H9 (cell line): Measurements from ENCODE around the gene TLE4. TPM values are rescaled to one million over a fixed set of nuclear protein-coding genes. Genes with fewer than 3 reads are reported as not detected.

Source experiments
- DNase-seq: peaks from one replicate; pipeline ENCODE4 v3.0.0-alpha.2; 2017
- H2AFZ ChIP-seq: one replicate; pipeline ENCODE4 v1.6.1; 2013; ENCODE audit warnings: mild to moderate bottlenecking, low read length, control low read depth, moderate library complexity
- H2AK5ac ChIP-seq: 2 replicates; pipeline ENCODE4 v1.6.1; 2013; ENCODE audit warnings: low read length, control low read depth, mixed read lengths; ENCODE audit not compliant: insufficient read length
- H2BK120ac ChIP-seq: one replicate; pipeline ENCODE4 v1.6.1; 2013; ENCODE audit warnings: low read depth, mild to moderate bottlenecking, low read length, control low read depth, inconsistent platforms; ENCODE audit not compliant: poor library complexity, severe bottlenecking
- H2BK12ac ChIP-seq: 2 replicates; pipeline ENCODE4 v1.6.1; 2013; ENCODE audit warnings: low read length, control low read depth, mixed read lengths, low read depth; ENCODE audit not compliant: insufficient read length
- H2BK15ac ChIP-seq: 2 replicates; pipeline ENCODE4 v1.6.1; 2013; ENCODE audit warnings: low read depth, low read length, control low read depth
- H2BK20ac ChIP-seq: one replicate; pipeline ENCODE4 v1.6.1; 2013; ENCODE audit warnings: low read depth, mild to moderate bottlenecking, low read length, control low read depth, inconsistent platforms; ENCODE audit not compliant: poor library complexity, severe bottlenecking
- H2BK5ac ChIP-seq: 2 replicates; pipeline ENCODE4 v1.6.1; 2013; ENCODE audit warnings: low read length, control low read depth, mixed read lengths; ENCODE audit not compliant: insufficient read length
- H3K14ac ChIP-seq: 2 replicates; pipeline ENCODE4 v1.6.1; 2013; ENCODE audit warnings: low read length, control low read depth; ENCODE audit not compliant: insufficient read depth
- H3K18ac ChIP-seq: 2 replicates; pipeline ENCODE4 v1.6.1; 2013; ENCODE audit warnings: low read depth, mild to moderate bottlenecking, mixed read lengths, low read length, control low read depth; ENCODE audit not compliant: insufficient read length
- H3K23ac ChIP-seq: 2 replicates; pipeline ENCODE4 v1.6.1; 2013; ENCODE audit warnings: low read length, control low read depth, mixed read lengths, low read depth; ENCODE audit not compliant: insufficient read length
- H3K23me2 ChIP-seq: 2 replicates; pipeline ENCODE4 v1.6.1; 2013; ENCODE audit warnings: low read depth, mild to moderate bottlenecking, mixed read lengths, low read length, control low read depth; ENCODE audit not compliant: insufficient read length, poor library complexity, severe bottlenecking
- H3K27ac ChIP-seq: 2 replicates; pipeline ENCODE4 v1.5.1; 2013; ENCODE audit warnings: low read length, control low read depth, mixed read lengths, low read depth; ENCODE audit not compliant: insufficient read length
- H3K27me3 ChIP-seq: 2 replicates; pipeline ENCODE4 v1.6.1; 2013; ENCODE audit warnings: low read length, control low read depth, inconsistent platforms; ENCODE audit not compliant: insufficient read depth
- H3K4ac ChIP-seq: 2 replicates; pipeline ENCODE4 v1.6.1; 2013; ENCODE audit warnings: low read depth, mild to moderate bottlenecking, control low read depth, inconsistent platforms, low read length, moderate library complexity
- H3K4me1 ChIP-seq: 2 replicates; pipeline ENCODE4 v1.6.1; 2013; ENCODE audit warnings: low read length, control low read depth, inconsistent platforms; ENCODE audit not compliant: insufficient read depth
- H3K4me2 ChIP-seq: 2 replicates; pipeline ENCODE4 v1.6.1; 2013; ENCODE audit warnings: low read length, control low read depth, mixed read lengths; ENCODE audit not compliant: insufficient read length, insufficient read depth
- H3K56ac ChIP-seq: 2 replicates; pipeline ENCODE4 v1.6.1; 2013; ENCODE audit warnings: low read depth, mild to moderate bottlenecking, mixed read lengths, low read length, control low read depth; ENCODE audit not compliant: insufficient read length
- H3K79me1 ChIP-seq: 2 replicates; pipeline ENCODE4 v1.6.1; 2013; ENCODE audit warnings: low read depth, mild to moderate bottlenecking, moderate library complexity, low read length, control low read depth, inconsistent platforms; ENCODE audit not compliant: insufficient read depth, poor library complexity, severe bottlenecking
- H3K79me2 ChIP-seq: 2 replicates; pipeline ENCODE4 v1.6.1; 2013; ENCODE audit warnings: low read length, control low read depth, inconsistent platforms; ENCODE audit not compliant: insufficient read depth
- H3K9ac ChIP-seq: 2 replicates; pipeline ENCODE4 v1.6.1; 2013; ENCODE audit warnings: low read length, control low read depth, mixed read lengths; ENCODE audit not compliant: insufficient read length; ENCODE audit errors: extremely low read depth
- H3K9me3 ChIP-seq: one replicate; pipeline ENCODE4 v1.6.1; 2013; ENCODE audit warnings: low read depth, low read length, inconsistent platforms; ENCODE audit not compliant: control insufficient read depth
- H3T11ph ChIP-seq: one replicate; pipeline ENCODE4 v1.6.1; 2013; ENCODE audit warnings: mild to moderate bottlenecking, low read length, control low read depth, inconsistent platforms
- H4K20me1 ChIP-seq: one replicate; pipeline ENCODE4 v1.6.1; 2013; ENCODE audit not compliant: control insufficient read depth, insufficient read length, insufficient read depth
- H4K5ac ChIP-seq: 2 replicates; pipeline ENCODE4 v1.6.1; 2013; ENCODE audit warnings: low read depth, mild to moderate bottlenecking, mixed read lengths, low read length, control low read depth; ENCODE audit not compliant: insufficient read length
- H4K8ac ChIP-seq: replicated peaks from 2 replicates; pipeline ENCODE4 v1.6.1; 2013; ENCODE audit warnings: low read length, control low read depth, mixed read lengths, low read depth; ENCODE audit not compliant: insufficient read length
- H4K91ac ChIP-seq: 2 replicates; pipeline ENCODE4 v1.6.1; 2013; ENCODE audit warnings: low read depth, mild to moderate bottlenecking, moderate library complexity, mixed read lengths, low read length, control low read depth; ENCODE audit not compliant: insufficient read length
- H3K27ac Mint-ChIP-seq, 3 experiments: 2 replicates in 2 of 3; 3 replicates in 1 of 3; pipeline ENCODE4 v1.8.0; 2020 to 2021; ENCODE audit warnings: mixed read lengths in 3 of 3, mild to moderate bottlenecking in 1 of 3, moderate library complexity in 1 of 3
- H3K27me3 Mint-ChIP-seq: 2 replicates; pipeline ENCODE4 v1.8.0; 2021; ENCODE audit warnings: low read depth, mild to moderate bottlenecking, moderate library complexity, mixed read lengths
- H3K36me3 Mint-ChIP-seq, 3 experiments: 2 replicates in 2 of 3; 3 replicates in 1 of 3; pipeline ENCODE4 v1.8.0; 2020 to 2021; ENCODE audit warnings: low read depth in 3 of 3, mixed read lengths in 3 of 3; ENCODE audit not compliant: insufficient read depth in 1 of 3
- H3K4me1 Mint-ChIP-seq, 2 experiments: 2 replicates each; pipeline ENCODE4 v1.8.0; 2020; ENCODE audit warnings: mixed read lengths in 2 of 2
- H3K4me3 Mint-ChIP-seq, 2 experiments: 2 replicates in 1 of 2; 3 replicates in 1 of 2; pipeline ENCODE4 v1.8.0; 2020 to 2021; ENCODE audit warnings: mild to moderate bottlenecking in 2 of 2, mixed read lengths in 2 of 2, moderate library complexity in 1 of 2
- H3K9me3 Mint-ChIP-seq, 2 experiments: 2 replicates in 1 of 2; 3 replicates in 1 of 2; pipeline ENCODE4 v1.8.0; 2020; ENCODE audit warnings: mild to moderate bottlenecking in 2 of 2, mixed read lengths in 2 of 2, moderate library complexity in 1 of 2
- WGBS: extraction: QIAGEN DNeasy Blood & Tissue Kit; methylation state at CpG from one replicate; pipeline ENCODE4 v1.1.7; 2013; ENCODE audit warnings: missing lambda C conversion rate, low lambda C conversion rate, mixed read lengths; ENCODE audit not compliant: insufficient read length; ENCODE audit errors: extremely low coverage; 5-methylcytosine and 5-hydroxymethylcytosine counted together
- total RNA-seq: library from RNA; stranded (reverse); gene quantifications from 2 replicates; pipeline ENCODE4 v1.2.1, GENCODE V29; 2021
- TF ChIP-seq, protein P1 (sequence below): fragments of 200-600 bp; sonication (generic); conservative IDR thresholded peaks from 3 replicates; pipeline ENCODE4 v1.8.0; 2021; ENCODE audit warnings: antibody characterized with exemption, mild to moderate bottlenecking

The TLE4 gene
- total RNA-seq, 1 experiment from 2014 or later, result 35.1 TPM

DNA sequence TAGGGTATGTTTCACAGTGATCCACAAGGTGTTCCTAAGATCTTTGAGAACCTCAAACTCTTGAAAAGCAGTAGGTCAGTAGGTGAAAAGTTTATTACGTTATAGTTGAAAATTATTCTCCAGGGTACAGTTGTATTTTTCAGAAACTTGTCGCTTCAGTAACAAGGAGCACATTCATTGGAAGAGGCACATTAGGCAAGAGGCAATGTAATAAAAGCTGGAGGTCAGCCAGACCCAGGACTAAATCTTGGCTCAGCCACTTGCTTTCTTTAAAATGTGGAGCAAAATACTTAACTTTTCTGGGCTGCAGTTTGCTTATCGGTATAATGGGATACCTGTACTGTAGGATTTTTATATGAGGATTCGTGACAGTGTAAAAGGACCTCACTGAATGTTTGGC is 45.6 kb downstream of the TLE4 start:
- H3K36me3 Mint-ChIP-seq, result peaks cover 0 to 5% (median 0%) of the 10 kb centered on the region in 3 experiments; a peak in 3 of 7 replicates
- H3K18ac ChIP-seq, result no peak overlapping the region

More for the DNA sequence above, 45.6 kb downstream of the TLE4 start:
- Histone ChIP-seq H3K23me2 (no peaks in the 10 kb centered on the region), H3K9me3 (no peaks in the 10 kb centered on the region), H4K8ac (no peak overlapping the region), H3K4me2 (no peak overlapping the region), H3K4me1 (peaks cover 2% of the 10 kb centered on the region; the same call in 1 of the 2 replicates), H3K79me1 (peaks cover 6% of the 10 kb centered on the region), H3K4ac (no peak overlapping the region), H3K23ac (no peak overlapping the region), H2BK12ac (no peak overlapping the region), H4K20me1 (no peaks in the 10 kb centered on the region), H2BK5ac (no peak overlapping the region), H2BK120ac (no peak overlapping the region), H2BK20ac (no peak overlapping the region), H3K9ac (no peak overlapping the region), H3K79me2 (no peaks in the 10 kb centered on the region), H3T11ph (no peak overlapping the region), H3K27me3 (no peaks in the 10 kb centered on the region), H4K5ac (no peak overlapping the region), H3K27ac (no peak overlapping the region), H2BK15ac (no peak overlapping the region), H3K14ac (no peak overlapping the region), H3K56ac (no peak overlapping the region), H4K91ac (no peak overlapping the region), H2AFZ (no peak overlapping the region), H2AK5ac (no peak overlapping the region)
- no peak for DNase-seq
- Mint-ChIP-seq H3K4me1 (peaks cover 45 to 50% of the 10 kb centered on the region in 2 experiments), H3K4me3 (no peak overlapping the region), H3K27me3 (no peaks in the 10 kb centered on the region), H3K9me3 (no peaks in the 10 kb centered on the region), H3K27ac (peak overlapping the region in 2 of 3 experiments; percentile 13 to 16; a peak in 1 of 7 replicates)
- WGBS, result no CpG with 5 or more reads among the region's 4 CpGs
- TF ChIP-seq, protein P1, sequence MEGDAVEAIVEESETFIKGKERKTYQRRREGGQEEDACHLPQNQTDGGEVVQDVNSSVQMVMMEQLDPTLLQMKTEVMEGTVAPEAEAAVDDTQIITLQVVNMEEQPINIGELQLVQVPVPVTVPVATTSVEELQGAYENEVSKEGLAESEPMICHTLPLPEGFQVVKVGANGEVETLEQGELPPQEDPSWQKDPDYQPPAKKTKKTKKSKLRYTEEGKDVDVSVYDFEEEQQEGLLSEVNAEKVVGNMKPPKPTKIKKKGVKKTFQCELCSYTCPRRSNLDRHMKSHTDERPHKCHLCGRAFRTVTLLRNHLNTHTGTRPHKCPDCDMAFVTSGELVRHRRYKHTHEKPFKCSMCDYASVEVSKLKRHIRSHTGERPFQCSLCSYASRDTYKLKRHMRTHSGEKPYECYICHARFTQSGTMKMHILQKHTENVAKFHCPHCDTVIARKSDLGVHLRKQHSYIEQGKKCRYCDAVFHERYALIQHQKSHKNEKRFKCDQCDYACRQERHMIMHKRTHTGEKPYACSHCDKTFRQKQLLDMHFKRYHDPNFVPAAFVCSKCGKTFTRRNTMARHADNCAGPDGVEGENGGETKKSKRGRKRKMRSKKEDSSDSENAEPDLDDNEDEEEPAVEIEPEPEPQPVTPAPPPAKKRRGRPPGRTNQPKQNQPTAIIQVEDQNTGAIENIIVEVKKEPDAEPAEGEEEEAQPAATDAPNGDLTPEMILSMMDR, result no peak
